Activated CD8-positive, alpha-beta memory T cell treated with anti-CD3 and anti-CD28 coated beads for 36 hours (primary cell): Measurements from ENCODE around the gene LRTM1. TPM values are rescaled to one million over a fixed set of nuclear protein-coding genes. Genes with fewer than 3 reads are reported as not detected.

Experiments
- CTCF ChIA-PET: fragments of 350-600 bp; sonication (Branson Sonifier 250); formaldehyde crosslinking; loops from one replicate; lab custom pipeline; 2021; ENCODE audit warnings: antibody characterized with exemption; lab: Charles Lee
- POLR2A ChIA-PET: fragments of 350-600 bp; sonication (Branson Sonifier 250); formaldehyde crosslinking; loops from one replicate; lab custom pipeline; 2021; ENCODE audit warnings: antibody characterized with exemption; lab: Charles Lee
- total RNA-seq, 2 experiments: library from RNA; stranded (reverse); gene quantifications; one replicate each; pipeline ENCODE4 v1.2.3, GENCODE V29; 2021

Gene LRTM1
- total RNA-seq, 2 experiments from 2014 or later: not detected

DNA sequence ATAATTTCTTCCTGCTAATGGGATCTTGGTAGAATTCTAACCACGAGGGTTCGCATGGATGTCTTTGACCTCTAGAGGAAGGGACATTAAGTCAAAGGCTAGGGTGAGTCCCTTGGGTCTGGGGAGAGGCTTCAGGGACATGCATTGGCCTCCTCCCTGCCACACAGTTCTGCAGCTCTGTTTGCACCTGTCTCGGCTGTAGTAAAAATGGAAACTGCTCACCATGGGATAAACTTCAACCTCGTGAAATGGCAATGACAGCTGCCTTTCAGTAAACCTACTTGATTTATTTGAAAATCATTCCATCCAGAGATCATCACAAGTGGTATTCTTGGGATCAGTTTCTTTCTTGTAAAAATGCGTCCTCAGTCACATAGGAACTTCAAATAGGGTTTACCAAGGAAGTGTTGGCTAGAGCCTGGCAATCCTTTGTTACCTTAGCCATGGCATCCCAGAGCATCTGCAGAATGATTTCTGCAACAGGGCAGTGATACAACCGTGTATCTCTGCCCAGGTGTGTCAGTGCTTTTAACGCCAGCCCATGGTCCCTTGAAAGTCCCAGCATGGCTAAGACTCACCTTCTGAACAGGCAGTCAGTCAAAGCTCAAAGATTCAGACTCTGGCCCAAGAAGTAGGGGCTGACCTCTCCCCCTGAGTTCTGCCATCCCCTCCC is 14.0 kb upstream of the LRTM1 start:
- CTCF ChIA-PET: no interaction called here
- POLR2A ChIA-PET: no interaction called here

DNA sequence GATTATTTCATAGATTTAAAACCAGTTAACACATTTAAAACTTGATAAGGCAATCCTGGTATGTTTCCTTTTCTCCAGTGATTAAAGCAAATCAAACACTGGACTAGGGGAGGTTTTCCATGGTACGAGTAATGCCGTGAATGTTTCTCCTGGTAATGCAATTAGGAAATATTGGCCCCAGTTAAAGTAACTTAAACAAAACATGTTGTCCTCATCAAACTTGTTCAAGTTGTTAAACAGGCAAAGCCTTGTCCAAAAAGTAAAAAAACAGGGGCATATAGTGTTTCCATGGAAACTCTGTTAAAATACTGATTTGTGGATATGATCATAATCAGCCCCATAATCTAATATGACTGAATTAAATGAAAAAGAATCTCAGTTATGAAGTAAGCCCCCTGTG is 13.1 kb upstream of the LRTM1 start:
- CTCF ChIA-PET: no interaction called here

DNA sequence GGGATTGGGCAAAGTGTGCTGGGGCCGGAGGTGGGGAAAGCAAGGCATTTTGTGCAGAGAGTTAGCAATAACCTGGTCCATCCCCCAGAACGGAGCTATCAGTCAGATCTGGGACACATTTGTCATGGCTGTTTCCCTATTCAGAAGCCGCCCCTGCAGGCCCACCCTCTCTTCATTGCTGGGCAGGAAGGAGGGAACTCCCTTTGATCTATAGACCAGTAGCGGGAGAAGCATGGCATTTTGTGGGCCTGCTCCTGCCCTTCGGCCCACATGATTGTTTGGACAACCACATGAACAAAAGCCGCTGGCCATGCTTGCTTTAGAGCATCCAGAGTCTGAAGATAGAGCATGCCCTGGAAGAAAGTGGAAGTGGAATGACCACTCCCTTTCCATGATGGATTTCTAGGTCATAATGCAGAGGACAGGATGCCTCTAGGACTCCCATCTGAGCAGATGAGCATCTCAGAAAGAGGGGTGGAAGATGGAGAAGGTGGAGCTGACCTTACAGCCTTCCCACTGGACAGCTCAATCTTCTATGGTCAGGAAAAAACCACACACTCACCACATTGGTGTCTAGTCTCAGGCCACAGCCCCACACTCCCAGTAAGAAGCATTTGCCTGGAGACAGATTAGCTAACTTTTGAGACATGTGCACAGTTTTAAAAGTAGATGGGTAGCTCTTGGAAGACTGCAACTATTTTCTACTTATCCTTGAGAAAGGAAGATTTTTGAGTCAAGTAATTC is 11.9 kb upstream of the LRTM1 start:
- ChIA-PET POLR2A (no interaction called here), CTCF (no interaction called here)

More for the DNA sequence above, 13.1 kb upstream of the LRTM1 start:
- POLR2A ChIA-PET: no interaction called here

DNA sequence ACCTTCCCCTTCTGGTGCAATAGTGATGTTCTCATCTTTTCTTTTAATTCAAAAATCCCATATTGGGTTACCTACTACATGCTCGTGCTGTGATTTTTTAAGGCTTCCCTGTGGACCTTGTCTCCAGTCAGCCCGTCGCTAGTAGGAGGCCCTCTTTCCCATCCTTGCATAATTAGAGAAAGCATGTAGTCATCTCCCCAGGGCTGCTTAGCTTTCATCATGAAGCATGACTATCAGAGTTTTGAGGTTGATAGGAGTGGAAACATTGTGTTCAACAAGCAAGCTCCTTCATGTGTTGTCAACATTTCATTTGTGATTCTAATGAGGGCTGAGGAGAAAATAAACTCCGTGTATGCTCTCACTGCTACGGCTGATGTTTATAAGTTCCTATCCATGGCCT is 8.7 kb upstream of the LRTM1 start:
- ChIA-PET CTCF (no interaction called here), POLR2A (no interaction called here)

DNA sequence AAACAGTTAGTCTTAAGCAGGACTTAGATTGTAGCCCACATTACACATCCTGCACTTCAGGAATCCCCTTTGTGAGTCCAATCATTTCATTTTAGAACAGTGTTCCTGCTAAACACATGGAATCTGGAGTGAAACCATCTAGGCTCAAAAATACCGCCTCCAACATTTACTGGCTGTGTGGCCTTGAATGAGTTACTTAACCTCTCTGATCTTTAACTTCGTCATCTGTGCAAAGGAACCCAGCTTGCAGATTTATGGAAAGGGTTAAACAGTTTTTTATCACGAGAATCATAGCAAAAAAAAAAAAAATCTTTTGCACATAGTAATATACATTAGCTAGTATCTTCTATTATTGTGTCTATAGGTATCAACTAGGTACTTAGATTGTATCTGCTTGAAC is 8.0 kb upstream of the LRTM1 start:
- ChIA-PET CTCF (no interaction called here), POLR2A (no interaction called here)

DNA sequence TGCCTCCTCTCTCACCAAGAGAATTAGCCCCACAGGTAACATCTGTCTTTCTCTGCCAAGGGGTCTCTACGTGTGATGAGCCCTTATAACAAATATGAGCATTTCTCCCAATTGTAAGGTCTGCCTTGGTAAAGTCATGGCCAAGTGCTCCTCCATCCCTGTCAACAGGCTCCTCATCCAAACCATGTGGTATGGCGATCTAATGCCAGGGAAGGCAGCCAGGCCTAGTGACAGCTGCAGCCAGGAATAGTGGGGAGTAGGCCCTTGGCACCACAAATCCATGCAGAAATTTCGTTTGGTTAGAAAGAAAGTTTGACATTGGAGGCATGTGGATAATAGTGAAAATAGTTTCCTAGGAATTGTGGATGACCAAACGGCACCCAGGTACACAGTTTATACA is 4.7 kb upstream of the LRTM1 start:
- ChIA-PET CTCF (no interaction called here), POLR2A (no interaction called here)

DNA sequence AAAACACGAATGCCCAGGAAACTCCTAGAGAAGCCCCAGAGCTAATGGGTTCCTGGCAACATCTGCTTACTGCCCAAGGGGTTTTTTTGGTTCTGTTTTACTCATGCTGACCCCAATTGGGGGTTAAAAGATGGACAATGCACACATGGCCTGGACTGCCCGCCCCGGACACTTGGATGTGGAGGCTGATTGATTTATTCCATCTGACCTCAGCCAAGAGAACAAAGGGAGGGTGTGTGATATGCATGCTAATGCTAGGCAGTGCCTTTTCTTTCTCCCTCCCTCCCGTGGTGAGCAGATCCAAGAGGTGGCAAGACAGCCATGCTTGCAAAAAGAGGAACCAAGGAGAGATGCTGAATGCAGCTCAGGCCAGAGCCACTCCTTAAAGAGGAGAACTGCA is 3.3 kb upstream of the LRTM1 start:
- CTCF ChIA-PET: no interaction called here
- POLR2A ChIA-PET: no interaction called here

DNA sequence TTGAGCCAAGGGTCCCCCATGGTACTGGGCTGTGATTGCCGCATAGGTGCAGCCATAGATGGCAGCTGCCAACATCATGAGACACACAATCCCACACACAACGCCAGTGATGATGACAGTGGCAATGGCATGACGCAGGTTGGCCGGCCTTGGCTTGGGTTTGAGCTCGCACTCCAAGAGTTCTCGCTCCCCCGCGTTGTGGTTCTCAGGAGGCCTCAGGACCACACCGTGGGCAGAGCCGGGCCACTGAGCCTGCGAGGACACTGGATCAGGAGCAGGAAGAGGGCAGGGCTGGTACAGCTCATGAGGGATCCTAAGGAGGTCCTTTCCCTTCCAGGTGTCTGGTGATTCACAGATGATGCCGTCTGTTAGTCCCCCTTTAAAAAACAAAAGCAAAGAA is 9.3 kb downstream of the LRTM1 start:
- ChIA-PET POLR2A (no interaction called here), CTCF (no interaction called here)

DNA sequence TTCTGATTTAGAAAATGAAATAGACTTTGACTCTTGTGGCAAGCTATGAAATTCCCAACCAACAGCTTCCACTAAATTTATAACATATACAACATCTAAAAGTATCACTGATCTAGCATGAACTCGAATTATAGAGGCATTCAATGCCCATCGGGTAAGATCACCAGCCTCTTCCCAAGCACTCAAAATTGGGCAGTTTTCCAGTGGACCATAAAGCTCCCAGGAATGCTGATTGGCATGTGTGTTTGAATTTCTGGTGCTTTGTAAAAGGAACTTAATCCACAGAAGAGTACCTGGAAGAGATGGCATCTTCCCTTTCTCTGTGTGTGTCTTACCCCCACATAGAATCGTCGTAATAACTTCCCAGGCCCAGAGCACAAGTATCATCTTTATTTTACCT is 10.0 kb downstream of the LRTM1 start:
- ChIA-PET CTCF (no interaction called here), POLR2A (no interaction called here)

DNA sequence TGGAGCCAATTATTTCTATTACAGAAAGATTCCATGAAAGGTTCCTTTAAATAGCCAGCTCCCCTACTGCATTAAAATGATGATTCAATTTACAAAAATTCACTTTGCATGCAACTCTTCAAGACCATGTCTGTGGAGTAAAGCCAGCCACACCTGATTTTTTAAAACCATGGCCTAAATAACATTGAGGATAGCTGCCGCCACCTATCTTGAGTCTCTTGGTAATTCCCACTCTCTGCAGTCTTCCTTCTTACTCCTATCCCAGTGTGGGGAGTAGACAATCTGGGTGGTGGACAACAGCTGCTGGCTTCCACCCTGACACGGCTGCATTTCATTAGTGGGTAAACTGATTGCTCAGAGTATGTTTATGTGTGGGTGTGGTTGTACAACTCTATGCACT is 10.7 kb downstream of the LRTM1 start:
- CTCF ChIA-PET: no interaction called here
- POLR2A ChIA-PET: no interaction called here

DNA sequence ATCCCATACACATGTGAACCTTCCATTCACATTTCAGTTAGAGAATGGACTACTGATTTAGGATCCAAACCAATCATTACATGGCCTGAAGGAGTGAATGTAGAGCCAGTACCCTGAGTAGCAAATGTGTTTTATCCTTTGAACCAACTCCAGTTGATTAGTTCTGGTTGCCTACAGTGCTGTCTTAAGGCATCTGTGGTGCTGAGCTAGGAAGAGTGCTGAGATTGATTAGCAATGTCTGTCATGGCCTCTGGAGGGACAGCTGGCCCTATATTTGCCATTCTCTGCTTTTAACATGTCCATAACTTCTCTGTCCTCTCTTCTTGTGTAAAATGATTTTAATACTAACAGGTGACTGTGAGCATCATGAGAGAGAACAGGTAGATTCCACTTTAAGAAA is 11.1 kb downstream of the LRTM1 start:
- CTCF ChIA-PET: no interaction called here
- POLR2A ChIA-PET: no interaction called here

DNA sequence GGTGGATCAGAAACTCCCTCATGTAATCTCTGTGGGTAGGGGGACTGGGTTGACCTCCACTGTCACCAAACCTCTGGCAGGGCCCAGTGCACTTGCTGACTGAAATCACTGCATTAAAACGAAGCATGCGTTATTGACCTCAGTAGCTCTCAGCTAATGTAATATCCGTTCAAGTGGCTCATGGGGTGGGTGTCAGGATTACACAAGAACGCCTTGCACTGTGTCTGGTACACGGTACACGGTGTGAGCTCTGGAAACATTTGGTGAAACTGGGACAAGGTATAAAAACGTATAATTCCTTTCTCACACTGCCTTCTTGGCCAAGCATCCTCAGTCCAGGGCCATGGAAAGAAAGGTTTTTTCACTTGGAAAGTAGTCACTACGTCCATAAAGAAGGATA is 11.9 kb downstream of the LRTM1 start:
- ChIA-PET POLR2A (no interaction called here), CTCF (no interaction called here)

DNA sequence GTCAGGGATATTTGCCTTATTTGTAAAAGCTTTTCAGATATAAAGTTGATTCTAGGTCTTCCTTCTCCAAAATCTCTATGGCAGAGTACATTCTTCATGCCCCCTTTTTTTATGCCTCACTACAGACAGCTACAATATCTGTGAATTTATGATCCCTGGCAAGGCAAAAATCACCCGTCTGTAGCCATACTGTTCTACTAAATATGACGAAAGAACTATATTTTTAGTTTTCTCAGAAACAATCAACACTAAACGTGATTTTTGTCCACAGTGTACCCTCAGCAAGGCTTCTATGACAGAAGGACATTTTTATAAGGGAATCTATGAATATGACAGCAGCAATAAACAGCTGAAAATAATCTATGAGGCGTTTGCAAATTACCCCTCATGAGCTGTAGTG is 12.7 kb downstream of the LRTM1 start:
- POLR2A ChIA-PET: no interaction called here
- CTCF ChIA-PET: no interaction called here

DNA sequence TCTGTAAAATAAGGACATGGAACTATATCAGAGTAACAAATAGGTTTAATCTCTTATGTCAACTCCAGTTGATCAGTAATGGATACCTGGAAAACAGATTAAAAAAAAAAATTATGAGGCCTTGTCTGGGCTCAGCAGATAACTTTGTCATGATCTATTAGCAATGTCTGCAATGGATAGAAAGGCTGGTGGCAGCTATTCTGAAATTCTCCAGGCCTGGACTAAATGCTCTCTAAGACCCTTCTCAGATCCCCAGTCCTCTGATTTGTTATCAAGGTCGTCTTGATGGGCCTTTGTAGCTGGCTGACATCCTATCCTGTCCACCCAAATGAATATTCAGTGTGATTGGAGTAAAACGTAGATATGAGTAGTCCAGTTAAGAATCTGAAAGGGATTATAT is 13.7 kb downstream of the LRTM1 start:
- POLR2A ChIA-PET: no interaction called here
- CTCF ChIA-PET: no interaction called here

DNA sequence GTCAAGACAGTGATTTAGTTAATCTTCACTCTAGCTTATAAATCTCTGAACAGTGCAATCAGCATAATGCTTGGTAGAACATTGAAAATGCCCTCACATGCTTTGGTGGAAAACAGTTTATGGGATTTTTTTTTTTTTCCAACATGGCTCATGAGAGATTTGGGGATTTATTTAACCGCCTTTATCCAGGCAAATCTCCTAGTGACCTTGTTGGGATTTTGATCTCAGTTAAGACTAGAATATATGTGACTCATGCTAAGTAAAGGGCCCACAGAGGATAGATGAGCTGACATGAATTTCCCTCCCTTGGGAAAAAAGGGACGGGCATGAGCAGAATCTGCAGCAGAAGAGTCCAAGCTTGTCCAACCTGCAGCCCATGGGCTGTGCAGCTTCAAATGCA is 18.7 kb downstream of the LRTM1 start:
- POLR2A ChIA-PET: no interaction called here
- CTCF ChIA-PET: no interaction called here

DNA sequence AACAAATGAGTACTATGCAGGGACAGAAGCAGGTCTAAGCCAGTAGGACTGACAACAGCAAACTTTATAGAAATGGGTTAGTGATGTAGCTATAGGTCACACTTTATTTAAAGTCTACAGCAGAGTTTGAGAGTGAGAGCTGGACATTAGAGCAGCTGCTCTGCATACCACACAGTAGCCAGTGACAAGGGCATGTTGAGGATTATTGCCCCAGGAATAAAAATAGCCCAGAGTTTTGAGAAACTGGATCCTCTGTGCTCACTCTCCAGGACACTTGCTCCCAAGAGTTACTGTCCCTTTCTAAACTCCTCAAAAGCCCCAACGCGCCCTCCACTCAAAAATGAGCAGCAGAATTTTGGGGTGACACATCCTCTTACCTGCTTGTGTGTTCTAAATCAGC is 21.1 kb downstream of the LRTM1 start:
- POLR2A ChIA-PET: no interaction called here

DNA sequence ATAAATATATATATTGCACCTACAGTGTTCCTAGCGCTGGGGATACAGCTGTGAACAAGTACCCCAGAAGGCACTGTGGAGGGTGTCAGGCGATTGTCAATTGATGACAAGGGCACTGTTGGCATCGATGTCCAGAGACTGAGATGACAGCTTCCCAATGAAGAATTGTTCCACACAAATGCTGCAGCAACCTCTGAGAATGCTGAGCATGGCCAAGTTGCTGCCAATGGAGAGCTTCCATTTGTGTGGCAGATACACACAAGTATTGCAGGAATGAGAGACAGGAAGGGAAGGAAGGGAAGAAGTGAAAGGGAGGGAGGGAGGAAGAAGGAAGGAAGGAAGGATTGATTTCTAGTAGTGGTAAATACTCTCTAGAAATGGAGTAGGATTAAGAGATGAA is 21.9 kb downstream of the LRTM1 start:
- CTCF ChIA-PET: no interaction called here
- POLR2A ChIA-PET: no interaction called here

More for the DNA sequence above, 21.1 kb downstream of the LRTM1 start:
- CTCF ChIA-PET: no interaction called here

DNA sequence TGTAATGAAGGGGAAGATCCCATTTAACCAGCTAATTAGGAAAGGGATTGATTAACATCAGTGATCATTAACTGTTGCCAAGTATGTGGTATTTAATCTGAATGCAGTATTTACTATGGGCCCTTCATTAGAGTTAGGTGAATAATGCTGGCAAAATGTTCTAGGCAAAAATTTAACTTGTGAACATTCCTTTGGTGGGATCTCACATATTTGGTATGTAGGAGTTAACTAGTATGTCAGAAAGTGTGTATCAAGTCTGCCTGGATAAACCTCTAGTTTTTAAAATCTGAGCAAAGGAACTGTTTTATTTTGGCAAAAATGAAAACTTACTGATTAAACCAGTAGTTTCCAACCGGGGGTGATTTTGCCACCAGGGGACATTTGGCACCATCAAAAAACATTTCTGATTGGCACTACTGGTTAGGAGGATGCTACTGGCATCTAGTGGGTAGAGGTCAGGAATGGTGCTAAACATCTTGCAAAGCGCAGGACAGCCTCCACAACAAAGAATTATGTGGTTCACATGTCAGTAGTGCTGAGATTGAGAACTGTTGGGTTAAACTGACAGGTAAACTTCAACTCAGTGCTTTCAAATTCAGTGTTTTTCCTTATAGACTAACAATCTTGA is 22.5 kb downstream of the LRTM1 start:
- POLR2A ChIA-PET: no interaction called here
- CTCF ChIA-PET: no interaction called here

DNA sequence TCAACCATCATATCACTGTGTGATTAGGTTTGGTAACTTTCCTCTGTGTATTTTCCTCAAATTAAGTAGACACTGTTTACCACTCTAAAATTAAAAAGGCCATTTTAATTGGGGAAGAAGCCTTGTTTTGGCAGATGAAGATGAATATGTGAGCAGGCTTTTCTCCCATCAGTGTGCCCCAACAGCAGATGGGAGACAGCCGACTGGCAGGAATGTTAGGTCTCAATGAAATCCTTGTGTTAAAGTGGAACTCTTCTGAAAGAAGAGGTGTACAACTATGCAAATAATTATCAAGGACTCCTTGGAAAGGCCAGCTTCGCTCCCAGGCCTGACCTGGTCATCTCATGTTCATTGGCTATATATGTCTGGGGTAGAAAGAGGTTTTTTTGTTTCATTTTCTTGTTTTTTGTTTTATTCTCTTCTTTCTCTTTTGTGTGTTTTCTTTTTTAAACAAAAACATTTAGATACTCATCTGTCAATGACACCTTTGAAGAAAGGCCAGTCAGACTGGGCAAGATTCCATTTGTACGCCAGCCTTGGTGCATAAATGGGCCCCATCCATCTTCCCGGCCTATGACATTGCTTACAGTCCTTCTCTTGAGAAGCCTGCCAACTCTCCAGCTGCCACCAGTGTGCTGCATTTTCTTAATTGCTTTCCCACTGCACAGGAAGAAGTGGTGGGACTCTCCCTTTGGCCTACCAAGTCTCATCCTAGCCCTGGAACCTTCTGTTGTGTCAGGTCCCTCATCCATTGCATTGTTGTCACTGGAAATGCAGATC is 25.8 kb downstream of the LRTM1 start:
- ChIA-PET POLR2A (no interaction called here), CTCF (no interaction called here)

DNA sequence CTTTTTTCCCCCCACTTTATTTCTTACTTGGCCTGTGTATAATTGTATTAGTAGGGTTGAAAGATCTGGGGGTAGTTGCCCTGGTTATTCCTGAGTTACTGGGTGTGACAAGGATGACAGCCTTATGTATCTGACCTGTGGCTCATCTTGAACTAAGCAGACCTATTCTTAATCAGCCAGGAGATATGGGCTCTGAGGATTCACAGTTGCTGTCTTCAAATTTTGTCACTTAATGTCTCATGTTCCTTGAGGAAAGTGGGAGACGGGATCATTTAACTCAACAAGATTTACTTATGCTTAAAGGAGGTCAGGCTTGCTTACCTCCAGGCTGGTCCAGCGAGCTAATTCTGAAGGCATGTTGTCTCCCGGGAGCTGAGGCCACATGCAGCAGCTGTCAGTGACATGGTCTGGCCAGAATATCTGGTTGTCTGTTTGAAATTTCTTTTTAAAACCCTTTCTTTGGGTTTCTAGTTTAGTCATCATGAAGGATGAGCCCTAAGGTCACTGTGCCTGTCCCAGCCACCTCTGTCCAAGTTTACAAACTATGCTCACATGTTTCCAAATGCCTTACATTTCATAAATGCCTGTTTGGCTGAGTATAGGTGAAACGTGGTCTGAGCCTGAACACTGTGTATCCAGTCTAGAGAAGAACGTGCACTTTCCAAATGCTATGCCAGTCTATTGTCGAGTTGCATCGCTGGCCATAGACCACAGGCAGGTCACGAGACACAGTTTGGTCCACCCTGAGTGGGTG is 26.8 kb downstream of the LRTM1 start:
- ChIA-PET POLR2A (no interaction called here), CTCF (no interaction called here)
